Measurements from ENCODE around the gene PI4KB.
"Not testable (repeated sequence)": the region's sequence is repeated elsewhere in the genome, so short reads cannot be mapped to it uniquely, and the experiment has no call there.

PI4KB gene

DNA sequence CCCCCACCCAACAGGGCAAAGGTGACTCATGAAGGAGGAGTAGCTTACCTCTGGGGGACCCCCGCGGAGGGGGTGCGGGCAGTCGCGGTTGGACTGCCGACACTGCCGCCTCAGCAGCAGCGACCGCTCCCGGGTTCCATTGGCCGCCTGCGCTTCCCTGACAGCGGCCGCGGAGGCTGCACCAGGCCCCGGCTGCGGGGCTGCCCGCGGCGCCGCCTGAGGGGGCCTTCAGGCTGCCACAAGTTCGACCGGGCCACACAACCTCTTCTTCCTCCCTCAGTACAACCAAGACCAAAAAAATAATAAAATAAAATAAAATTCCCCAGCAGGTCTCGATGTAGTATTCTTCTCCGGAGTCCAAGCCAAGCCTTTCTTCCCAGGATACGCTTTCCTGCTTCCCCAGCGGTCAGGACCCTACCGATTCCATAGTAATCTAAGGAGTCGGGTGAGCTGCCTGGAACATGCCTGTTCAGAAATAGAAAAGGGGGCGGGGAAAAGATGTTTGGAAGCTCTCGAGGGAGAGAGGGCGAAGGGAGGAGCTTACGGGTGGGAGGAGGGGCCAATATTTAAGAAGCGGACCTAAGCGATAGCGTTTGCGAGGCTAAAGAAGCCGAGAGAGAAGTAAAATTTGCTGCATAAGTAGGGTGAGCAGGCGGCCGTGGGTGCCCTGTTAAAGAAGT lies at the start of gene PI4KB:
TSS of gene PI4KB (minus strand) at position 194 of the 680 bp plus-strand sequence. CDS start 10,935 bp downstream, outside the sequence.
- DNase-seq (ENCODE audit: low spot score), result peak; percentile 96

- no peak for DNase-seq (ENCODE audit: low spot score)
Measured at GRCh38 chr1:151373196-151373595, 46.0 kb upstream of the PI4KB start.

GRCh38 chr1:151372058-151372934 lies 45.1 kb upstream of the PI4KB start, which contains the start of gene SELENBP1:
Gene SELENBP1 (minus strand): TSS chr1:151372705. CDS start chr1:151372641, 64 bp downstream.
- DNase-seq (ENCODE audit: low spot score), result peak; percentile 81

GRCh38 chr1:151371370-151372057 lies 44.3 kb upstream of the PI4KB start:
- DNase-seq (ENCODE audit: low spot score), result peak; percentile 70

DNA sequence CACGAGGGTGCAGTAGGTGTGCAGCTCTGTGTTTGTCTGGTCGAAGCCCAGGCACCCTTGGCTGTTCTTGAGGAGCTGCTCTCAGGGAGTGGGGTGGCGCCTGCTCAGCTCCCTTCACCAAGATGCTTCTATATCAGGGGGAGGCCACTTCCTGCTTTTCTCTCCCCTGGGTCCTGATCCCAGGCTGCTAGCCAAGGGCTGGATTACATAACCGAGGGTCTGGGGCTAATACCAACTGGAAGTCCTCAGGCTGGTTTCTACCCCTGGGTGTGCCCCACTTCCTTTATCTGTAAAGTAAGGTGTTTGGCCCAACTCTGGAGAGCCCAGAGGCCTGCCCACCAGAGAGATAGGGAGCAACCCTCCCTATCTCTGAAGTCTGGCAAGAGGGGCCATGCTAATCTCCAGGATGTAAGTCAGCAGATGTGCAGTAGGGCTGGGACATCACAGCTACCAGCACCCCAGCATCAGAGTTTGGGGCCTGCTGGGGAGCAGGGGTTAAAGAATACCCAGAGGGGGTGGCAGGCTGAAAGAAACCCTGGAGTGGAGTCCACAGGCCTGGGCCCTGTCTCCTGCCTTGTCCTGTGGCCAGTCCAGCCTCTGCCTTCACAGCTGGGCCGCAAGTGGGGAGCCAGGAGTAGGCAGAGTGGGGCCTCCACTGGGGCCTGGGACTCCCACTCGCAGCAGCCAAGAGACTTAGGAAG lies 43.1 kb upstream of the PI4KB start:
- DNase-seq (ENCODE audit: low spot score), result no peak

DNA sequence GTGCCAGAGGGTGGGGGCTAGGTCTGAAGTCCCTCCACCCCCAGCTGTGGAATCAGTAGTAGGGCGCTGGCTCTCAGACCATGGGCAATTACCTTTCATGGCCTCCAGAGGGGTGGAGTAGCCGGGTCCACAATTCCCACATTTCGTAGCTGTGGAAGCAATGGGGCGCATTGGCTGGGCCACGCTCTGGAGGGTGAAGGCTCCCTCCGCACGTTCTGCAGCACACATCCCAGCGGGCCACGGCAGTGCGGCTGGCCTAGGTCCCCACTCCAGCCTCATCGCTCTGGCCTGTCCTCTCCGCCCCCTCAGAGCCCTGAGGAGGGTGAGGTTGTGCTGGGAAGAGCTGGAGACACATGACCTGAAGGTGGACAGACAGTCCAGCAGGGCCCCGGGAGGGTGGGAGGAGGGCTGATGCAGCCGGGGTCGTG lies 42.4 kb upstream of the PI4KB start:
- no peak for DNase-seq (ENCODE audit: low spot score)

- no peak for DNase-seq (ENCODE audit: low spot score)
Measured at GRCh38 chr1:151369302-151369610, 42.0 kb upstream of the PI4KB start.

GRCh38 chr1:151368393-151369301 lies 41.4 kb upstream of the PI4KB start:
- DNase-seq (ENCODE audit: low spot score), result no peak

DNA sequence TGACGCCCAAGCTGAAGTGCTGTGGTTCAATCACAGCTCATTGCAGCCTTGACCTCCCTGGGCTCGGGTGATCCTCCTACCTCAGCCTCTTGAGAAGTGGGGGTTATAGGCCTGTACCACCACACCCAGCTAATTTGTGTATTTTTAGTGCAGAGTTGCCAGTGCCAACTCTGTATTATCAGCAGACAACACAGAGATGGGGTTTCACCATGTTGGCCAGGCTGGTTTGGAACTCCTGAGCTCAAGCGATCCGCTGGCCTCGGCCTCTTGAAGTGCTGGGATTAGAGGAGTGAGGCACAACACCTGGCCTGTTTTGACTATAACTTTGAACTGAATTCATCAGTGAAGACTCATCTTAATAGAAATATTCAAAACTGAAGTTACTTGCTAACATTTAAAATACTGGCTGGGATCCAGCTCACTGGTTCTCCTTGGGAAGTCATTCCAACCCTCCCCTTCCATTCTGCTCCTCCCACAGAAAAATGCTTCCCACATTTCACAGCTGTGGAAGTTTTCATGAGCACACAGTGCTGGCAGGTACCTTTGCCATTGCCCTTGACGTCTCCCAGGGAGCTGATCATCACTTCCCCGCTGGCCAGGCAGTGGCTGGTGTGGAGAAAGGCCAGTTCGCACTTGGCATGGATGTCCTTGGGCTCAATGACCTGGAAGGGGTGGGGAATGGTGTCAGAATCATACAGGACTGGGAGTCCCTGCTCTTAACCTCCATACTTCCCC lies 40.6 kb upstream of the PI4KB start:
- DNase-seq (ENCODE audit: low spot score), result no peak

- no peak for DNase-seq (ENCODE audit: low spot score)
Measured at GRCh38 chr1:151364996-151365395, 37.8 kb upstream of the PI4KB start.

GRCh38 chr1:151362308-151363155 lies 35.3 kb upstream of the PI4KB start:
- DNase-seq (ENCODE audit: low spot score), result no peak

DNA sequence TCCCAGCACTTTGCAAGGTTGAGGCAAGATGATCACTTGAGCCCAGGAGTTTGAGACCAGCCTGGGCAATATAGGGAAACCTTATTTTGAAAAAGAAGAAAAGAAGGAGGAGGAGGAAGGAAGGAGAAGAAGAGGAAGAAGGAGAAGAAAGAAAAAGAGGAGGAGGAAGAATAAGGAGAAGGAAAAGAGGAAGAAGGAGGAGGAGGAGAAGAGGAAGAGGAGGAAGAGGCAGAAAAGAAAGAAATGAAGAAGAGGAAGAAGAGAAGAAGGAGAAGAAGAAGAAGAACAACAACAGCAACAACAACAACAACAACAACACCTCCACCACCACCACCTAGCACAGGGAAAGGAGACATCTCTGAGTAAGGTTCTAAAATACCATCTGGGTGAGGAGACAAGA lies 34.7 kb upstream of the PI4KB start:
- no peak for DNase-seq (ENCODE audit: low spot score)

DNA sequence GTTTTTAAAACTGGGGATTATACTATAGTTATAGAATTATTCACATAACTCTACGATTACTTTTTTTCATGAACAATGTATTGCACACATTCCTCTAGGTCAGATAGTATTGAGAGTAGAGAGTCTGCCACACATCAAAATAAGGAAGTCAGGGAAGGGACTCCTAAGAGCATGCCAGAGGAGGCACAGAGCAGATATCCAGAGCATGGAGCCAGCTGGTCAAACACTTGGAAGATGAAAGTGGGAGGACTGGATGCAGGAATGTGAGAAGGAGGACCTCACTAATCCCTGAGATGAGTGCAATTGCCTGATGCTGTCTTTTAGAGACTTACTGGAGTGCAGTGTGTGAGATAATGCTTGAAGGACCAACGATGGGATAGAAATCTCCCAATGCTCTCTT lies 29.5 kb upstream of the PI4KB start:
- no peak for DNase-seq (ENCODE audit: low spot score)

GRCh38 chr1:151352021-151352718 lies 25.0 kb upstream of the PI4KB start:
- no peak for DNase-seq (ENCODE audit: low spot score)

DNA sequence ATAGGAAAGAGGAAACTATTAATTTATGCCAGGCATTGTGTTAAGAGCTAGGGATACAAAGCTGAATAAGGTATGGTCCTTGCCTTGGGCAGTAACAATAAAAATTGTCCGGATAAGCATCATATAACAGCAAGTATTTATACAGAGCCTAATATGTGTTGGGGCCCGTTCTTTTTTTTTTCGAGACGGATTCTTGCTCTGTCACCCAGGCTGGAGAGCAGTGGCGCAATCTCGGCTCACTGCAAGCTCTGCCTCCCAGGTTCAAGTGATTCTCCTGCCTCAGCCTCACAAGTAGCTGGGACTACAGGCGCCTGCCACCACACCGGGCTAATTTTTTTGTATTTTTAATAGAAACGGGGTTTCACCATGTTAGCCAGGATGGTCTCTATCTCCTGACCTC lies 23.1 kb upstream of the PI4KB start:
- not testable (repeated sequence) for DNase-seq (ENCODE audit: low spot score)

DNA sequence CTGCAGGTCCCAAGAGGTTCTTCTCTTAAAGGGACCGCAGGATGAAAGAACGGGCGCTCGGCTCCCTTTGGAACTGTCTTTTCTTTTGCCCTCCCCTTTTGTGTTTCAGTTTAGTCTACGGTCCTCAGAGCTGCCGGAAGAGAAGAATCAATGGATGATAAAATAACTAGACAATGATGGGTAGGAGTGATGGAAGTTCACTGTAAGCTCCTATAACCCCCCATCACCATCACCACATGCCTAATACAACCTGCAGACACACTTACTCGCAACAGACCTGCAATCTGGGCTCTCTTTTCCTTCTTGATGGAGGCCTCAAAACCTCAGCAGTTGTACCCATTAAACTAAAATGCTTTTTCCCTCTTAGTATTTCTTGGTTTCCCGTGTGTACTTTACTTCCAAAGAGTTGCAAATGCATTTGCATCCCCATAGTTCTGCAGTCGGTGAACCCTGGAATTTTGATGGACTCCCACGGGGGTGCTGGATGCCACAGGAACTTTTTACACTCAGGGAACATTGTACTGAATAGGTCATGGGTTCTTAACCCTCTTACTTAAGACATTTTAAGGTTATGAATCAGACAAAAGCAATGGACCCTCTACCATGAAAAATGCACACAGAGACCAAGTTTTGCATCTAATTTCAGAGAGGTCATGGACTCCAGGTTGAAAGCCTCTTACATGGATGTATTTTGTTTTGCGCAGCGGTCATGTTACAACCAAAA lies 20.5 kb upstream of the PI4KB start:
- no peak for DNase-seq (ENCODE audit: low spot score)

GRCh38 chr1:151346769-151347522 lies 19.7 kb upstream of the PI4KB start, which contains the start of gene RFX5:
Gene RFX5 (minus strand): TSS chr1:151347252. CDS start chr1:151346320, 932 bp downstream.
- peak; percentile 97 for DNase-seq (ENCODE audit: low spot score)
